ENCODE measurements around the gene ELMO1.
A peak's percentile ranks its signal among the peaks of the same experiment; 100 is the strongest.

Gene ELMO1

GRCh38 chr7:37081436-37081835, 367.2 kb downstream of the ELMO1 start:
- peak; percentile 42 for DNase-seq

DNA sequence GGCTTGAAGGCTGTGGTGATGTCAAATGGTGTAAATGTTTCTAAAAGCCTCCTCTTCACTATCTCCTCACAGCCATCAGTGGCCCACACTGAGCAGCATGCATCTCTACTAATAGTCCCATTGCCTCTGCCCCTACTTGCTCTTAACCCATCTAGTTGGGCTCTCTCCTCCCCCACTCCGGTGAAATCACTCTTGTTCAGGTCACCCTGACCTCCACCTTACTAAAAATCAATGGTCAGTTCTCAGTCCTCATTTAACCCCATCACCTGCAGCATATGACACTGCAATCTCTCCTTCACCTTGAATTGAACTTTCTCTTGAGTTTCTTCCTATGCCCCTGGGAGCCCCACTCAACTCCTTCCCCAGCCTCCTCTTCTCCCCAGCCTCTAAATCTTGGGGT, 369.2 kb downstream of the ELMO1 start:
- DNase-seq: no peak

DNA sequence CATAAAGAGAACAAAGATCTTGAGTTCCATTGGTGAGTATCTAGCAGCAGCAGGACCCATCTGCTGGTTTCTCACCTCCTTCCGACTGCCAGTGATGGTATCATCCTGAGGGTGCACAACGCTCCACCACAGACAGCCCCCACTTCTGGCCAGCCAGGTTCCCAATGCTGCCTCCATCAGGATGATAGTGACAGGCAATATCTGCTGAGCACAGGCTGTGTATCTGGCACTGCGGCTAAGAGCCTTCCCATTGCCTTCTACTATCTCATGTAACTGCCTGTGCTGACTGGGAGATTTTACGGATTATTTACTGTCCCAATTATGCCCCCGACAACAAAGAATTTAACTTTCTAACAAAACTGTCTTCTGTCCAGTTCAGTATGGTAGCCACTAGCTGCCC, 372.0 kb downstream of the ELMO1 start:
- no peak for DNase-seq

DNA sequence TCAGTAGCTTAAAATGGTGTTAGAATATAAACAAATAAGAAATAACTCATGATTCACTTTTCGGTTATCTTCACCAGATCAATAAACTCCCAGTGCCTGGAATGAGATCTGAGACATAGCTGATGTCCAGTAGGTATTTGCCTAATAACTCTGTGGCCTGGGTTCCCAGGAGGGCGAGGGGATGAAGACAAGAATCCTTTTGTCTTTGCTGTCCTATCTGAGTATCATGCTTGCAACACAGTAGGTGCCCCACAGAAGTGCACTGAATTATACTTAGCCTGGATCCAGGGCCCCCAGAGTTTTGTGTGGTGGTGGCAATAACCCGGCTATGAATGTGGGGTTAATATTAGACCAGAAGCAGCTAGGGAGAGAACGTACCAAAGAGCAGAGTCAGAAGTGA, 374.3 kb downstream of the ELMO1 start:
- DNase-seq: no peak

- DNase-seq: no peak
These were observed 377.5 kb downstream of the ELMO1 start for GRCh38 chr7:37071124-37071523.

DNA sequence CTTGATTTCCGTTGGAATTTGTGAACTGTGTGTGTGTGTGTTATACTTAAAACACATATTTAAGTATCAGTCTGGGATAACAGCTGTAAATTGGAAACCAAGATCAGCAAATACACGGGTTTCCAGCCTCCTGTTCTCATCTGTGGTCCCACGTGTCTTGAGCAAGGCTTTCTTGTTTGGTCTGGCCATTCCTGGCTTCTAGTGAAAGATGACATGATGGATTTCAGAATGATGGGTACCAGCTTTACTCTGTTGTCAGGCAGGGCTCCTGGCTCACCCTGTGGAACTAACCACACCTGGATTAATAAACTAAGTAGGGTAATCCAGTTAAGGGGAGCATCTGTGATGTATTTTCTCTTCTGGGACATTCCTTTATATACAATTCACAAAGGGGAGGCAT, 378.2 kb downstream of the ELMO1 start:
- no peak for DNase-seq

DNA sequence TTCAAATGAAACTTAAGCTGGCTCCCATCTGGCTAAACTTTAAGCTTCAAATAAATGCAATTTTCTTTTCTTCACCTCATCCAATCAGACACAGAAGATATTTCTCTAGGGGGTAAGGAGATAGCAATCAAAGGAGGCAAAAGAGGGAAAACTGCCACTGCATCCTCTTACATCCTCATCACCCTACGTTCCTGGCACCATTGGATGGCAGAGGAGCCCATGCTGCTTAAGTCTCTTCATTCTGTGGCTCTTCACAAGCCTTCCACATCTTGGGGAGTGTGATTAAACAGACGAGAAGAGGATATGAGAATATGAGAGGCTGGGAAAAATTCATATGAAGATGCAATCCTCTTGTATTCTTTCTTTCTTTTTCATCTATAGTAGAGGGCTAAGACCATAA, 378.6 kb downstream of the ELMO1 start:
- DNase-seq: no peak

DNA sequence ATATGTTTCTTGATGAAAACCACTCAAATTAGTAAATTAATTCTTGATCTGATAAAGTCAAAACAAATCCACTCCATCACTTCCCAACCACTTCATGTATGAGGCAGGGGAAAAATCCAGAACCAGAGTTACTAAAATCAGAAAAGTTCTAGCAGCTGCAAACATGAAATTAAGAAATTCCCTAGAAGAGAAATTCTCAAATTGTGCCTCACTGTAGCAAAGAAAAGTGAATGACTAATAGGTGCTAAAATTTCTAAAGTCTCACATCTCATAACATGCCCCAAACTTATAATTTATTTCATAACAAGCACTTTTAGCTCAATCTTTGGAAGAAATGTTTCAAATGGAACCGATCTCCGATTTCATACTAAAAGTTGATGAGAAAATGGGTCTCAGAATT, 379.3 kb downstream of the ELMO1 start:
- DNase-seq: no peak

DNA sequence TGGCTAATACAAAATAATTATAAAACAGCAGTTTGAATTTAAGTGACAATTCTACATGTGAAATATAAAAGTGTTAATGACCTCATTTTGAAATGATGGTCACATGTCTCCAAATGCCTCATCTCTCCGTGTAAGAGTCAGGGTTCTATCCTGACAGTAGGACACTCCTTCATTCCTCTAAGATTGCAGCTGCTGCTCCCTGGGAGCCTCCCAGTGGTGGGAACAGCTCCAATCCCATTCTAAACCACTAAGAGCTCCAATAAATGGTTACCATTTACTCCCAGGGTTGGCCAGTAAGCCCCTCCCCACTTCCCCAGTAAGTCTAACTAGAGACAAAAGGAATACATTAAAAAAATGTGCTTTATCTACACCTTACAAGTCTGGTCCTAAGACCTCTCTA, 379.8 kb downstream of the ELMO1 start:
- no peak for DNase-seq

DNA sequence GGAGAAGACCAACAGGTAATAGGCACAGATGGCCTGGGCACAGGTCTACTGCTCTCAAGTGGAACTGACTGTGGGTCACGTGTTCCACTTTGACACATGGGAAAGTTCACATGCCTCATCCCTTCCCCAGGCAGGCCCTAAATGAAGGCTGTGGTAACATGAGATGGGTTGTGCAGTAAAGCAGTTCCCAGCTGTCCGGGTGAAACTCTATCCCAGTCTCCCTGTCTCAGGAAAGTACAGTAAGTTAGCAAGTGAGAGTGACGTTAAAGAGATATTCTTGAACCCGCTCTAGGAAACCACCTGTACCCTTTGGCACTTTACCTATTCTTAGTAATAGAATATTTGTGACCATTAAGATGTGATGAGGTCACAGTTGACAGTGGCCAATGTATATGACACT, 380.6 kb downstream of the ELMO1 start:
- no peak for DNase-seq

- DNase-seq: no peak
These were observed 382.8 kb downstream of the ELMO1 start for GRCh38 chr7:37065779-37066271.

- no peak for DNase-seq
These were observed 386.2 kb downstream of the ELMO1 start for GRCh38 chr7:37062560-37062859.

GRCh38 chr7:37061849-37062559, 386.7 kb downstream of the ELMO1 start:
- DNase-seq: no peak

DNA sequence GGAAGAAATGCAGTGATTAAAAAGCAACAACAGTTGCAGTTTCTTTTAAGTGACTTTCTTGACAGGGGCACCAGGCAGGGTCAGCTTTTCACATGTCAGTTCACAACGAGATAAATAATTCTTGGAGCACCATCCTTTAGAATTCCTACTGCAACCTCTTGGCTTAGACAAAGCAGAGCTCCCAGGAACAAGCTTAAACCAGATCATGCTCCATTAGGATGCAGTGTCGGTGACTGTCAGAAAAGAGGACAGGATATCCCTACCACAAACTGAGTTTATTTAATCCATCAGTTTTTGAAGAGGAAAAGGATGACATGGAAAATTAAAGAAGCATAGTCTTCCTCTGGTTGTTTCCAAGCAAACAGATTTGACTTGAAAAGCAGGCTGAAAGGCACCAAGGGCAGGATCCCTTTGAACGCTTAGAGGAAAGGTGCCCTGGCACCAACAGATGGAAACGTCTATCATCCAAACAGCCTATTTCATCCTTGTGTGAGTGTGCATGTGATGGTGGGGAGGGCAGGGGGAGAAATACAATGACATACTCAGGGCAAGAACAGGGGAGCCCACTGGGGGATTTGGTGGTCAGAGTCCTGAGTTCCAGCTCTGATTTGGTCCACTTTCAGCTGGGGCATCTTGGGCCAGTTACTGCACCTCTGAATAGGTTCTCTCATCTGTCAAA, 392.3 kb downstream of the ELMO1 start:
- DNase-seq: no peak

- no peak for DNase-seq
These were observed 393.9 kb downstream of the ELMO1 start for GRCh38 chr7:37054624-37055241.

DNA sequence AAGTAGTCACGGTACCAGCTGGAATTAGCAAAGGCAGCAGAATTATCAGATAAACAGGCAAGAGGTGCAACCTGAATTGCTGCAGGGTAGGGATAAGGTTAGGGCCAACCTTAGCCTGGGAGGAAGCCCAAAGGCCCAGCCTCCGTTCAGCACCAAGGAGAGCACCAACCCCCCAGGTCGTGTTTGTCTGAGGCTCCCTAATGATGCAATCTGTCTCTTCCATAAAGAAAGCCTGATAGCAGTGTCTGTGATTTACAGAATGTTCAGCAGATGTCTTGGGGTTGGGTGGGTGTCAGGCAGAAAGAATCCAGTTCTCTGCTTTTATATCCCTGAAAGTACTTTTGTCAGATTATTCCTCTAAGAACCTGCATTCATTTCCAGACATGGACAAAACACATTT, 396.0 kb downstream of the ELMO1 start:
- no peak for DNase-seq

DNA sequence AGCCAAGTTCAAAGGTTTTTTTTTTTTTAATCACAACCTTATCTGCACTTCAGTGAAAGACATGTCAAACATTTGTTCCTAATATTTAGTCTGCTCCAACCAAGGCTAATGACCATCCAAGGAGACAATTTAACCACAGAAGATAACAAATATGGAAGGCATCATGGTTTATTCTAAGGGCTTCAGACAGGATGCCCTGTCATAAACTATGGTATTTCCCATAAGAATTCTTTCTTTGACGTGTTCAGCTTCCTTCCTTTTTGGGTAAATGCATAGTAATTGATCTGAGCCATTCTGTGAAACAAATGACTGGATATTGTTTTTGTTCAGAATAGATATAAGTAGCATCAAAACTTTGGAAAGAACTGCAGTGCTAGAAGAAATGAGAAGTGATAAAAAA, 397.9 kb downstream of the ELMO1 start:
- no peak for DNase-seq

DNA sequence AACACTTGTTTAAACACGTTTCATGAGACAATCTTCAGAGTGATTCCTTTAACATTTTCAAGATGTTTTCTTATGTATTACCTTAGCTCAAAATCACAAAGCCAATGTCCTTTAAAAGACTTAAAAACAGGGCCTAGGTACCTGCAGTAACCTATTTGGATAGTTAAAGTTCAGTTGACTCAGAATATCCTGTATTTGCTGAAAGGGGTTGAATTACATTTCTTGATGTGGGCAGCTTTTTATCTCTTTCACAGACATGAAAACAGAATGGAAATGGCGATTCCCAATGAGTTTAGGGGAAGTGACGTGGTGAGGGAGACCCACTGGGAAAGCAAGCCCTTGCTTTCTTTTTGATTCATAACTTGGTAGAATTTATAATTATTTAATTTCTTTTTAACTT, 400.0 kb downstream of the ELMO1 start:
- DNase-seq: no peak

DNA sequence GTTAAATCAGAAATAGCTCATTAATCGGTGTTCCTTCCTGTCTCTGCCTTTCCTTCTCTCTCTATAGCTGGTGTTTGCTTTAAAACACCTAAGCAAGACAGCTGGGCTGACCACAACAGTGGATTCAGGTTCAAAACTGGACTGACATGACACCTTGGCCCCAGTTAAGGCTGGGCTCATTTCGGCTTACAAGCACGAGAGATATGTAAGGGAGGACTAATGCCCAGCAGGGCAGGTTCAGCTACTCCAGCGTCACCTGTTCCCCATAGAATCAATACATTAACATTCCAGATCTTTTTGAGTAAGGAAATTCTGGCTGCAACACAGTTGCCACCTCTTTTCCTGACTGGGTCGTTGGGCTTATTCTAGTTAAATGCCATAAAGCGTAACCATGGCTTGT, 401.4 kb downstream of the ELMO1 start:
- DNase-seq: no peak

DNA sequence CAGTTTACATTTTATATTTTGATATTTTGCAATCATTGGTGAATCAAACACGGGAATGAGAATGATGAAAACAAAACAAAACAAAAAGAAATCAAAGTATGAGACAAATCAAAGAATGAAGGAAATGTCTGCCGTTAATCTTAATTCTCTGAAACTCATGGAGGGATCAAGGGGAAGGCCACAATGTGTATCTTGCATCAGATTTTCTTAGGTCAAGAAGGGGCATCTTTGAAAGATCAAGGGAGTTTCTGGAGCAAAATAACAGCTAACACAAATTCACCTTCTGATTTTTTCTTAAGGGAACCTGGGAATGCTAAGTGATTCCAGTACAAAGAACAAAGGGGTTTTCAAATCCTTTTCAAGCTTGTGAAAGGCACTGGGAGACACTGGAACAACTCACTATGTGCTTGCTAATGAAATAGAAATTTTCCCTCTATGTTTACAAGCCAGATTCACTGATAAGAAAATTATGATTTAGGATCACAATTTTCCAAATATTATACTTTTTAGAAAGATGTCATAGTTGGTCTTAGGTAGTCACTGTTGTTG, 402.1 kb downstream of the ELMO1 start:
- no peak for DNase-seq

- no peak for DNase-seq
These were observed 402.9 kb downstream of the ELMO1 start for GRCh38 chr7:37045681-37046179.

- no peak for DNase-seq
These were observed 407.2 kb downstream of the ELMO1 start for GRCh38 chr7:37041461-37041860.

DNA sequence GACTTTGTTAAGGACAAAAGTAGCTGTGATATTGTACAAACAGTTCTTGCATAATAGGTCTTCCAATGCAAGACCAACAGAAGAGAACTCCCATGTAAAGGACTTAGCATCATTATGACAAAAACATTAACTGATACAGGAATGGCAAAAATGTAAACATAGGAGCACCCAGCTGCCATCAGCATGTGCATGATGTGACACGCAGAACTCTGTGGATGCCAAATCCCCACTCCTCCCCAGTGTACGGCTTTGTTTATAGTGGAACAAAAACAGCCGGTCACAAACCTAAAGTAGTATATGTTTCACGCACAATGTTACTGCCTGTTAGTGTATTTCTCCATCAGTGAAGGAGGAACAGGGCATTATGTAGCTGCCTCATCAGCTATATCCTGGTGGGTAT, 408.3 kb downstream of the ELMO1 start:
- DNase-seq: peak; percentile 73

- no peak for DNase-seq
These were observed 409.4 kb downstream of the ELMO1 start for GRCh38 chr7:37039131-37039749.

Data from COR-L47 (cell line).